Measurements from ENCODE around the gene NRIP3. TPM values are rescaled to one million over a fixed set of nuclear protein-coding genes. Genes with fewer than 3 reads are reported as not detected.
A peak's percentile ranks its signal among the peaks of the same experiment; 100 is the strongest.
"Not testable (repeated sequence)": the region's sequence is repeated elsewhere in the genome, so short reads cannot be mapped to it uniquely, and the experiment has no call there.

The NRIP3 gene
- total RNA-seq, 1 donor from 2014 or later: 2.7 TPM

GRCh38 chr11:9016916-9017642, 13.3 kb upstream of the NRIP3 start:
- DNase-seq (ENCODE audit: low spot score): no peak

DNA sequence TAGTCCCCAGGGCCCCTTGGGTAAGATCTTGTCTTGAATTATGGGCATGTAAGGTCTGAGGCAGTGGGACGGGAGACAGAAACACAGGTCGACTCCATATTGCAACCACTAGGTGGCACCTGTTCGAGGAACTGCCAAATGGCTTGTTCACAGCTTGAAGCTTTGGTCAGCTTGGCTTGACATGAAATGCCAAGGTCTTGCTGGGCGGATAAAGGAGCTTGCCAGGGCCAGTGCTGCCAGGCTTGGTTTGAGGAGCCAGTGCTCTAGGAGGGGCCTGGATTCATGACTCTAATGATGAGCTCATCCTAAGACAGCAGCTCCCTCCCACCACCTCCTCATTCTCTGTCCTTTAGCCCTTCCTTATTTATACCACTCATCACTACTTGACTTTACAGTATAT, 11.9 kb upstream of the NRIP3 start:
- peak; percentile 76 for DNase-seq (ENCODE audit: low spot score)

- no peak for DNase-seq (ENCODE audit: low spot score)
Measured at GRCh38 chr11:9014826-9015225, 11.0 kb upstream of the NRIP3 start.

DNA sequence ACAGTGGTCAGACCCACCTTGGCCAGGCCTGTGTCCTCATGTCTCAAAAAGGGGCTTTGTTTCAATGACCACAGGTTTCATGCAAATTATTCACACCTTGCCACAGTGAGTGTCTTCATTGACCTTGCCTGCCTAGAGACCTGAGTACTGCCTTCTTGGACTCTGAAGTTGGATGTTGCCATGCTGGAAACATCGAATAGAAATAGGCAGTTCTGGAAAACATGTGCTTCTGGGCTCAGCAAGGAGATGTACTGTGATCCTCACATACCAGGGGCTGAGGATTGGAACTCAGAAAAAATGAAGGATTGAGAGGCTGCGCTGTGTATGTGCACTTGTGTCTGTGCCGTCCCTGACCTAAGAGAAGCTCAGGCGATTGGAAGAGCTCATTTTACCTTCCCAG, 9.6 kb upstream of the NRIP3 start:
- no peak for DNase-seq (ENCODE audit: low spot score)

- DNase-seq (ENCODE audit: low spot score): not testable (repeated sequence)
Measured at GRCh38 chr11:9009538-9009937, 5.7 kb upstream of the NRIP3 start.

GRCh38 chr11:9008661-9009060, 4.9 kb upstream of the NRIP3 start:
- DNase-seq (ENCODE audit: low spot score): no peak

DNA sequence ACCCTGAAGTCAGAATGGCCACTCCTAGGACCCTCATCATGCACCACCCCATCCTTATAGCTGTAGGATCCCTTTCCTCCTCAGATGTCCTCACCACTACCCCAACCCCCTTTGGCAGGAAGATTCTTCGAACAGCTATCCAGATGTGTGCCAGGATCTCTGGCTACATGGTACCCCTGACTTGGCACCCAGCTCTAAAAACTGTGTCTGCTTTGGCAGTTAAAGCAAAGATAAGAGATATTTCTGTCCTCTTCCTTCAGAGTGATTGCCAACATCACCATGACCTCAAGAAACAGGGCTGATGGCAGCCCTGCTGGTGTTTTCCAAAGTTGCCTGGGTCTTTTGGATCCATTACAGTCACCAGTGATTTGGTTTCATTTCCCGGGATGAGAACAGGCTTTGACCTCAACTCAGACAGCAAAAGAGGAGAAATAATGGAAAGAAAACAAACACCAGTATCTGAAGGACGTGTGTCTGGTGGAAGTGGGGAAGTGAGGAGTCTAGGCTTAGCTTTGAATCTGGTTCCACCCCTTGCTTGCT, 4.3 kb upstream of the NRIP3 start:
- no peak for DNase-seq (ENCODE audit: low spot score)

- DNase-seq (ENCODE audit: low spot score): no peak
Measured at GRCh38 chr11:9005087-9005486, 1.3 kb upstream of the NRIP3 start.

DNA sequence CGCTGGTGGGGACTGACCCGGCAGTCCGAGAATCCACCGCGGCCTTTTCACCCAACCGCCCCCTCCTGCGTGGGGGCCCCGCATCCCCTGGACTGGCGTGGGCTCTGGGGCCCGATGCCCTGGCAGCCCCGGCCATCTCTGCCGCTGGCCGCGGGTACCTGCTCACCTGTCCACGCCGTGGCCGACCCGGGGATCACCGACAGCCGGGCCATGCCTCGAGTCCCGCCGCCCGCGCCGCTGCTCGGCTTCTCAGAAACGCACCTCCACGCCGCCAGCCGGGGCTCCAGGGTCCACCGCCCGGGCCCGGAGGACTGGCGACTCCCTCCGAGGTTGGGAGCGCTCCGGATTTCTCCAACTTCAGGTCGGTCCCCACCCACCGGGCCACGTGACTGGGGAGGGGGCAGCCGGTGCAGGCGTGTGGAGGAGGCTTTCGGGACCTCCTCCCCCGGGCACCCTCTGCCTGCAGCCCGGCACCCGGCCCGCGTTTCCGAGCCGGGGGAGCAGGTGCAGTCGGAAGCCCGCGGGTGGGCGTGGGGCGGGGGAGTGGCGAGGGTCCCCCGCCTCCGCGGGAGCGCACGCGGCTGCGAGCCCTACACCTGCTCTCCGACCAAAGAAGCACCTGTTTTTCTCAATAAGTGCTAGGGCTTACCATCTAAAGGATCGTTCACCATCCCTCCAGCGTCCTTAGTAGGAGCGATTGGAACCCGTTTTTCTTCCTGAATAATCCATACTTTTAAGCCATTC, 554 bp upstream of the NRIP3 start:
- no peak for DNase-seq (ENCODE audit: low spot score)

- DNase-seq (ENCODE audit: low spot score): no peak
Measured at GRCh38 chr11:9002920-9003572, 755 bp downstream of the NRIP3 start.

DNA sequence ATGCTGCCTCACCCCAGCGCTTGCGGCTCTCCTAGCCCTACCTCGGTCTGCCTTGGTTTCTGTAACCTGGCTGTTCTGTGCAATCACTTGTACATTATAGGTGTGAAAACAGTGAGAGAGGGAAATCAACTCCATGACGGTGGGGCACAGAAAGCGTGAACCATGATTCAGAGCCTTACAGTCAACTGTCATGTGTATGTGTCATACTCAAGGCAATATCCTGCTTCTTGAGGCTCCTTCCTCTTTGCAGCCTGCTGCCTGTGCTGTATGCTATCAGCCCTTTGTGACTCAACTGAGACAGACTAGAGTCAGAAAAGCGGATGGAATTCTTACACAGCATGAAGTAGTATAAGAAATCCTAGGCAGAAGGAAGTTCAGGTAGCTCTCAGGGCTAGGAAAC, 2.1 kb downstream of the NRIP3 start:
- no peak for DNase-seq (ENCODE audit: low spot score)

GRCh38 chr11:8998017-8998416, 5.8 kb downstream of the NRIP3 start:
- DNase-seq (ENCODE audit: low spot score): no peak

DNA sequence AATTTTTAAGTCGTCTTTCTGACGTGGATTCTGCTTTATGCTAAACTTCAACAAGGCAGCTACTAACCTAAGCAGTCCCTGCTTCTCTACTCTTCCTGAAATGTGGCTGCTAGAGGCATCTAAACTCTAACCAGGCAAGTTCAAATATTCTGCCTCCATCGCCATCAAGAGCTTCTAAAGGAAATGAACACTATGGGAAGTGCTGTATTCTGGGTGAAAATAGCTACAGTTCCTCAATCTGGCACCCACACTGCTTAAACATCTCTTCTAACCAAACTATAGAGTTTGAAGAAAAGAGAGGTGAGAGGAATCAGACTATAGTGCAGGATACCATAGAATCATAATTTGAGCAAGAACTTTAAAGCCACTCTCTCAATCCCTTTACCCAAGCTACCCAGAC, 6.3 kb downstream of the NRIP3 start:
- DNase-seq (ENCODE audit: low spot score): no peak

- no peak for DNase-seq (ENCODE audit: low spot score)
Measured at GRCh38 chr11:8989453-8989852, 14.3 kb downstream of the NRIP3 start.

DNA sequence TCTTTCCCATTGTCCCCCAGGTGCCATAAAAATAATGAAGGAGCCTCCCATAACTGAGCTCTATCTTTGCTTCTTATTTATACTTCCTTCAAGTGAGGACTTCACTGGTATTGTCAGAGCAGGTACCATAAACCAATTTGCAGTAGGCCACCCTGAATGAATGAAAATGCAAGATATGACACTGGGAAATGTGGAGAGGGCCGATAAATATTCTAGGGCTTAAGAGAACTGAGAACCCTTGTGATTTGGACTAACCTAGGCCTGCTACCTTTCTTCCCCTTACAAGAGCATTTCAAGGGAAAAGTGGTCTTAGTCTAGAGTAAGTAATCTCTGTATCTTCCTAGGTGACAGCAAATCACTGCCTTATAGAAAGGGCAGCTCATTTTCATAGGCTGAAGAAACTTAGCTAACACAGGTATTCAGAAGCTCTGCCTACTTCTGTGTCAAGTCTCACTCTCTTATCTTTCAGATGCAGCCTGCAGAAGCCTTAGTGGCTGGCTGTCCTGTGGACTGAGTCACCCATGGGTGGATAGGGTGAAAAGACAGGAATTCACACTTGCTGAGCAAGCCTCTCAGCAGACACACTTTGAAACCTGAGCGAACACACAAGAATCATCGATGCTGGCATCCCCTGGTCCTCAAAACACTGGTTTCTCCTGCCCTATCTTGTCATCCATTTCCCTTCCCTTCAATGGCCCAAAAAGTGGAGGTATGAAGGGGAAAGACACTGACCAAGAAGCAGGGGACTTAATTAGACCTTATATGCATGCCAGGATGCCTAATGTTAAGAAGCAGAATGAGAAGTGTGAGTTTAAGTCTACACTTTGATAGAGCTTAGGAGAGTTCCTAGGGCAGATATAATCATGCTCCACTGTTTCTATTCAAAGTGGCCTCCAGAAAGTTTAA, 15.2 kb downstream of the NRIP3 start:
- DNase-seq (ENCODE audit: low spot score): no peak

DNA sequence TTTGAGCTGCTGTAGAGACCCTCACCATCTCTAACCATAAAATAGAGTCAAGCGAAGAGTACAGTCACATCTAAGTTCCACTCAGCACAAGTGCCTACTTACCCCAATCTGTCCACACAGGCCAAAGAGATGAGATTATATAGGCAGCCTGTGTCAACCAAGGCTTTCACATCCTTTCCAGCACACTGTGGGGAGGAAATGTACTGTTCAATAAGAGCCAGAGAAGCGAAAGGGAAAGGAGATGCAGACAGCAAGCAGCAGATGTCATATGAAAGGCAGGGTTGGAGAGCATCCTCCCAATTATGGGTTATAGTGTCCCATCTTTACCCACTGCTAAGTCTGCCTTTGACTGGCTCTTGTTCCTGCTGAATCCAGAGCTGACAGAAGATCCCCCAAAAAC, 16.4 kb downstream of the NRIP3 start:
- DNase-seq (ENCODE audit: low spot score): no peak

- not testable (repeated sequence) for DNase-seq (ENCODE audit: low spot score)
Measured at GRCh38 chr11:8986772-8987171, 17.0 kb downstream of the NRIP3 start.

DNA sequence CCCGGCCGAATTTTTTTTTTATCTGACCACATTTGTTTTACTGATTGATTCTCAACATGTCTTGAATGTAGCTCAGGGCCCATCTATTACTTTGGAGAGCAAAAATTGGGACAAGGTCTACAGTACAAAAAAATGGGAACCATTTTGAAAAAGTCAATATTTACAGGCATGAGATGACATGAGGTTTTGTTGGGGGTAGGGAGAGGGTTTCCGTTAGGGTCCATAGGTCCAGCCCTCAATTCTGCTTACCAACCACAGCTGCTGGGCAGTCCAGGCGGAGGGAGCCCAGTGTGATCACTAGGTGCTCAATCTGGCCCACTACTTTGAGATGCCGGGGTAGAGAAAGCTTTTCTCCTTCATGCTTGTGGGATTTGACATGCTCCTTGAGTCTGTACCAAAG, 18.3 kb downstream of the NRIP3 start:
- no peak for DNase-seq (ENCODE audit: low spot score)

DNA sequence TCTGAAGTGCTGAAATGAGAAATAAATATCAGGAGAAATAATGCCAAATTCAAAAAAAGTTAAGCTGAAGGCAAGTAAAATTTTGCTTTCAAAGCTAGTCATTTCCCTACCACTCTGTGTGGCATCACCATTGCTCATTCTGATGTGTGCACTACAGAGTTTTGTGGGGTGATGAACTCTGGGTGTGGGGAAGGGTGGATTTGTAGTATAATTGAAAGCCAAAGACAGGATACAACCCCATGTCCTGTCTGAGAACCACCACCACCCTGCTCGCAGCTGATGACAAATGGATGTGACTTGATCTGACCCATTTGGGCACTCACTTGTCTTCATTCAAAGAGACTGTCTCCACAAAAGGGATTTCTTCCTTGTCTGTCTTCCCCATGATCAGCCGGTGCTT, 20.2 kb downstream of the NRIP3 start:
- no peak for DNase-seq (ENCODE audit: low spot score)

DNA sequence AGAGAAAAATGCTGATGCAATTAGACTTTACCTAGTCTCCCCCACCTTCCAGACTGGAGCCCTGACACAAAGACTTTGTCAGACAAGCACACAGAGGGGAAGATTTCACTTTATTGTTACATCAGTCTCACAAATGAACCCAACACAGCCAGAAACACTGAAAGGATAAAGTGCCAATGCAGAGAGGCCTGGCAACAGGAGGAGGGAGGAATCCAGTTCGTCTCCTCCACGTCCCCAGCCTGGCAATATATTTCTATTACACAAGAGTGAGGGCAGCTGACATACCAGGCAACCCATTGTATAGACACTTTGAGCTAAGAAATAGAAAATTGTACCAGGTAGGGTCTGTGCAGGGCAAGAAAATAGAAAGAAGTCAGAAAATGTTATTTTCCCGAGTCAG, 23.3 kb downstream of the NRIP3 start:
- DNase-seq (ENCODE audit: low spot score): no peak

- not testable (repeated sequence) for DNase-seq (ENCODE audit: low spot score)
Measured at GRCh38 chr11:8979365-8979764, 24.4 kb downstream of the NRIP3 start.

DNA sequence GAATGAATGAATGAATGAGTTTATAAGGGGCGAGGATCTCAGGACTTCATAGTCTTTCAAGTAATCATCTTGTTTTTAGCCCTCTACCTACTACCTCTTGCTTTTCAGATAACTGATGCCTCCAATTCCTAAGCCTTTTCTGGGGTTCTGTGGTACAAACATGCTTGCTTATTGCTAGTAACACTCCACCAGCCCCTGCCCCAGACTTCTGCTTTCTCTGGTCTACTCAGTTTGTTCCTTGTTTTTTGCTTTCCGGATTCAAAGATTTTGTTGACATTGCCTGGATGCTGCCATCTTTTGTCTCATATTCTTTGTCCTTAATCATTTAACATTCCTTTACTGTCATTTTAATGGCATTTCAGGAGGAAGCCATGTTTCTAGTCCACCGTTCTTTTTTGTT, 30.7 kb downstream of the NRIP3 start:
- DNase-seq (ENCODE audit: low spot score): no peak

All from mucosa of gallbladder (tissue), 1 donor.